Neural cell (in vitro differentiated cells): Measurements from ENCODE around the gene MTFP1. TPM values are rescaled to one million over a fixed set of nuclear protein-coding genes. Genes with fewer than 3 reads are reported as not detected.

Experiments
- H2AFZ ChIP-seq: fragments of 200-600, 300-800 bp; sonication (generic), shearing (Covaris generic); 2 replicates; pipeline ENCODE4 v1.6.0; 2014; ENCODE audit warnings: low read depth, mild to moderate bottlenecking, antibody characterized with exemption, low read length, moderate library complexity
- H3F3A ChIP-seq: fragments of 200-600 bp; shearing (Covaris generic); 2 replicates; pipeline ENCODE4 v1.6.1; 2016; ENCODE audit warnings: mild to moderate bottlenecking, moderate library complexity, mixed read lengths, antibody characterized with exemption, low read length; ENCODE audit not compliant: insufficient read depth, poor library complexity, severe bottlenecking
- H3K27ac ChIP-seq: fragments of 200-600, 300-800 bp; sonication (generic), shearing (Covaris generic); 2 replicates; pipeline ENCODE4 v1.5.1; 2014; ENCODE audit warnings: mild to moderate bottlenecking, low read length, moderate library complexity
- H3K27me3 ChIP-seq: fragments of 300-800, 200-600 bp; sonication (generic), shearing (Covaris generic); 2 replicates; pipeline ENCODE4 v1.6.0; 2014; ENCODE audit warnings: mild to moderate bottlenecking, low read depth, low read length, moderate library complexity; ENCODE audit not compliant: insufficient read depth
- H3K36me3 ChIP-seq: fragments of 300-800, 200-600 bp; sonication (generic), shearing (Covaris generic); 2 replicates; pipeline ENCODE4 v1.5.1; 2014; ENCODE audit warnings: mild to moderate bottlenecking, antibody characterized with exemption, low read length, moderate library complexity; ENCODE audit not compliant: insufficient read depth
- H3K4me2 ChIP-seq: fragments of 300-800, 200-600 bp; sonication (generic), shearing (Covaris generic); 2 replicates; pipeline ENCODE4 v1.6.0; 2014; ENCODE audit warnings: mild to moderate bottlenecking, low read length
- H3K4me3 ChIP-seq: fragments of 300-800, 200-600 bp; sonication (generic), shearing (Covaris generic); 2 replicates; pipeline ENCODE4 v1.5.1; 2014; ENCODE audit warnings: mild to moderate bottlenecking, low read length, moderate library complexity
- H3K79me2 ChIP-seq: fragments of 200-600 bp; shearing (Covaris generic); replicated peaks from 2 replicates; pipeline ENCODE4 v1.6.0; 2014; ENCODE audit warnings: mild to moderate bottlenecking, low read length, moderate library complexity; ENCODE audit not compliant: insufficient read depth
- H3K9ac ChIP-seq: fragments of 300-800, 200-600 bp; sonication (generic), shearing (Covaris generic); 2 replicates; pipeline ENCODE4 v1.6.1; 2016; ENCODE audit warnings: mild to moderate bottlenecking, low read length, mixed read lengths
- H3K9me2 ChIP-seq: fragments of 200-600 bp; shearing (Covaris generic); 2 replicates; pipeline ENCODE4 v1.6.1; 2016; ENCODE audit warnings: mild to moderate bottlenecking, low read length, mixed read lengths; ENCODE audit not compliant: insufficient read depth
- H3K9me3 ChIP-seq: fragments of 200-600, 300-800 bp; sonication (generic), shearing (Covaris generic); 2 replicates; pipeline ENCODE4 v1.6.1; 2016; ENCODE audit warnings: mild to moderate bottlenecking, mixed run types, low read length, moderate library complexity, mixed read lengths
- H4K20me1 ChIP-seq: fragments of 200-600 bp; shearing (Covaris generic); 2 replicates; pipeline ENCODE4 v1.6.1; 2016; ENCODE audit warnings: mild to moderate bottlenecking, mixed run types; ENCODE audit not compliant: insufficient read depth
- EP300 ChIP-seq: fragments of 450-650 bp; conservative IDR thresholded peaks from 2 replicates; pipeline ENCODE4 v1.6.1; 2014; ENCODE audit warnings: antibody characterized with exemption, mild to moderate bottlenecking, moderate library complexity; ENCODE audit not compliant: poor library complexity, severe bottlenecking
- EZH2 ChIP-seq: fragments of 200-600, 300-800 bp; shearing (Covaris generic), sonication (generic); IDR thresholded peaks from 2 replicates; pipeline ENCODE4 v1.6.1; 2014; ENCODE audit warnings: antibody characterized with exemption, low read length, borderline replicate concordance, mild to moderate bottlenecking; ENCODE audit not compliant: insufficient read depth, poor library complexity, severe bottlenecking
- MXI1 ChIP-seq: fragments of 450-650 bp; conservative IDR thresholded peaks from 2 replicates; pipeline ENCODE4 v1.6.1; 2014; ENCODE audit warnings: antibody characterized with exemption, mild to moderate bottlenecking; ENCODE audit not compliant: poor library complexity, severe bottlenecking
- POLR2AphosphoS5 ChIP-seq: IDR thresholded peaks from 2 replicates; pipeline ENCODE4 v1.6.1; 2012
- RAD21 ChIP-seq: fragments of 450-650 bp; conservative IDR thresholded peaks from 2 replicates; pipeline ENCODE4 v1.6.1; 2014; ENCODE audit warnings: antibody characterized with exemption, mild to moderate bottlenecking, moderate library complexity
- SMC3 ChIP-seq: fragments of 450-650 bp; conservative IDR thresholded peaks from 2 replicates; pipeline ENCODE4 v1.6.1; 2014; ENCODE audit warnings: antibody characterized with exemption, mild to moderate bottlenecking, moderate library complexity; ENCODE audit not compliant: poor library complexity
- TAF1 ChIP-seq: IDR thresholded peaks from 2 replicates; pipeline ENCODE4 v1.6.1; 2012; ENCODE audit warnings: low read depth
- polyA plus RNA-seq: library from polyadenylated mRNA; depleted of rRNA; stranded (reverse); fragments of >200 nt; gene quantifications from 2 replicates; pipeline ENCODE4 v1.2.3, GENCODE V29; 2014
- TF ChIP-seq, protein P1 (sequence below): IDR thresholded peaks from 2 replicates; pipeline ENCODE4 v1.6.1; 2012; ENCODE audit warnings: borderline replicate concordance
- TF ChIP-seq, protein P2 (sequence below): fragments of 450-650 bp; IDR thresholded peaks from 2 replicates; pipeline ENCODE4 v1.5.1; 2014; ENCODE audit warnings: antibody characterized with exemption, mild to moderate bottlenecking, moderate library complexity; ENCODE audit not compliant: poor library complexity, severe bottlenecking

The MTFP1 gene
- polyA plus RNA-seq, 1 donor from 2014 or later, result 8.1 TPM

DNA sequence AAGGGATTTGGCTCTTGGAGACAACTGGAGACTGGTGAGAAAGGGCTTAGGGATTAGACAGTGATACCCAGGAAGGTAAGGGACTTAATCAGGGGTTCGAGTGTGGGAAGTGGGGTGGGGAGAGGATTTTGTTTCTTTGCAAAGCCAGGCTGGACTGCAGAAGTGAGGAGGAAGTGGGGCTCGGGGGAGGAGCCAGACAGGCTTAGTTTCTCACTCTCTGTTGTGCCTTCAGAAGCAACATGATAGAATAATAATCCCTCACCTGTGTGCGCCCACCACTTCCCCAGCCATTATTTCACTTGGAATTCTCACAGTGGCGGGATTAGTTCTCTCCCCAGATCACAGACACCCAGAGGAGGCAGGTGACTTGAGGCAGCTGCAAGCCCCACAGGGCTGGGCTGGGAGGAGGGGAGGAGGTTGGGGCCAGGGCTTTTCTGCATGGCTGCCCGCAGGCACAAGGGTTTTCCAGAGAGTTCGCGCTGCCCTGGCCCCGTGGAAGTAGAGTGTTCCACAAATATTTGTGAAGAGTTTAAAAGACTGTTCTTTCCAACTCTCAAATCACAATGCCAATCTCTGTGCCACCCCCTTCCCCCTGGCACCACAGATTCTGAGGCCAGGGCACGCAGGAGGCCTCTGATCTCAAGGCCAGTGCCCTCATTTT is 32.8 kb upstream of the MTFP1 start:
- H3K27ac ChIP-seq, result no peak overlapping the region
- no peak overlapping the region for H3K9ac ChIP-seq
- H3K4me2 ChIP-seq, result no peak overlapping the region

DNA sequence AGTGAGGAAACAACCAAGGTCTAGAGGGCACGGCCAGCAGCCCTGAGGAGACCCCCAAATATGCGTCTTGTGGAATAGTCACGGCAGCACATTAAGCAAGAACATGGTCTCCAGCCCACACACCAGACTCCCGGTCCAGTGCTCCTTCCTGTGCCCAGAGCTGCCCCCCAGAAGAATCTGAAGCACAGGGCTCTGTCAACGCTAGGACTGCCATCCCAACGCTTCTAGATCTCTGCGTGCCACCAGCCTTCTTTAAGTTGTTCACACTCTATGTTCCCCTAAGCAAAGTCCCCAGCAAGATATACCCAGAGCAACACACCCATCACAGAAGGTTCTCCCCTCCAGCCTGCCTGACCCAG is 32.3 kb upstream of the MTFP1 start:
- Histone ChIP-seq H4K20me1 (no peaks in the 10 kb centered on the region), H3K4me2 (no peak overlapping the region), H3K36me3 (no peaks in the 10 kb centered on the region), H3K27me3 (peaks cover 18% of the 10 kb centered on the region), H3F3A (no peaks in the 10 kb centered on the region), H3K27ac (no peak overlapping the region), H3K9me3 (no peaks in the 10 kb centered on the region), H3K9ac (no peak overlapping the region), H3K79me2 (no peaks in the 10 kb centered on the region), H2AFZ (no peak overlapping the region), H3K9me2 (no peaks in the 10 kb centered on the region), H3K4me3 (no peak overlapping the region)
- no peak for TF ChIP-seq POLR2AphosphoS5
- TF ChIP-seq RAD21, result no peak
- TF ChIP-seq MXI1, result no peak
- TF ChIP-seq, protein P1, sequence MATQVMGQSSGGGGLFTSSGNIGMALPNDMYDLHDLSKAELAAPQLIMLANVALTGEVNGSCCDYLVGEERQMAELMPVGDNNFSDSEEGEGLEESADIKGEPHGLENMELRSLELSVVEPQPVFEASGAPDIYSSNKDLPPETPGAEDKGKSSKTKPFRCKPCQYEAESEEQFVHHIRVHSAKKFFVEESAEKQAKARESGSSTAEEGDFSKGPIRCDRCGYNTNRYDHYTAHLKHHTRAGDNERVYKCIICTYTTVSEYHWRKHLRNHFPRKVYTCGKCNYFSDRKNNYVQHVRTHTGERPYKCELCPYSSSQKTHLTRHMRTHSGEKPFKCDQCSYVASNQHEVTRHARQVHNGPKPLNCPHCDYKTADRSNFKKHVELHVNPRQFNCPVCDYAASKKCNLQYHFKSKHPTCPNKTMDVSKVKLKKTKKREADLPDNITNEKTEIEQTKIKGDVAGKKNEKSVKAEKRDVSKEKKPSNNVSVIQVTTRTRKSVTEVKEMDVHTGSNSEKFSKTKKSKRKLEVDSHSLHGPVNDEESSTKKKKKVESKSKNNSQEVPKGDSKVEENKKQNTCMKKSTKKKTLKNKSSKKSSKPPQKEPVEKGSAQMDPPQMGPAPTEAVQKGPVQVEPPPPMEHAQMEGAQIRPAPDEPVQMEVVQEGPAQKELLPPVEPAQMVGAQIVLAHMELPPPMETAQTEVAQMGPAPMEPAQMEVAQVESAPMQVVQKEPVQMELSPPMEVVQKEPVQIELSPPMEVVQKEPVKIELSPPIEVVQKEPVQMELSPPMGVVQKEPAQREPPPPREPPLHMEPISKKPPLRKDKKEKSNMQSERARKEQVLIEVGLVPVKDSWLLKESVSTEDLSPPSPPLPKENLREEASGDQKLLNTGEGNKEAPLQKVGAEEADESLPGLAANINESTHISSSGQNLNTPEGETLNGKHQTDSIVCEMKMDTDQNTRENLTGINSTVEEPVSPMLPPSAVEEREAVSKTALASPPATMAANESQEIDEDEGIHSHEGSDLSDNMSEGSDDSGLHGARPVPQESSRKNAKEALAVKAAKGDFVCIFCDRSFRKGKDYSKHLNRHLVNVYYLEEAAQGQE, result no peak
- TF ChIP-seq TAF1, result no peak
- no peak for TF ChIP-seq EZH2
- no peak for TF ChIP-seq SMC3
- TF ChIP-seq EP300, result no peak
- TF ChIP-seq, protein P2, sequence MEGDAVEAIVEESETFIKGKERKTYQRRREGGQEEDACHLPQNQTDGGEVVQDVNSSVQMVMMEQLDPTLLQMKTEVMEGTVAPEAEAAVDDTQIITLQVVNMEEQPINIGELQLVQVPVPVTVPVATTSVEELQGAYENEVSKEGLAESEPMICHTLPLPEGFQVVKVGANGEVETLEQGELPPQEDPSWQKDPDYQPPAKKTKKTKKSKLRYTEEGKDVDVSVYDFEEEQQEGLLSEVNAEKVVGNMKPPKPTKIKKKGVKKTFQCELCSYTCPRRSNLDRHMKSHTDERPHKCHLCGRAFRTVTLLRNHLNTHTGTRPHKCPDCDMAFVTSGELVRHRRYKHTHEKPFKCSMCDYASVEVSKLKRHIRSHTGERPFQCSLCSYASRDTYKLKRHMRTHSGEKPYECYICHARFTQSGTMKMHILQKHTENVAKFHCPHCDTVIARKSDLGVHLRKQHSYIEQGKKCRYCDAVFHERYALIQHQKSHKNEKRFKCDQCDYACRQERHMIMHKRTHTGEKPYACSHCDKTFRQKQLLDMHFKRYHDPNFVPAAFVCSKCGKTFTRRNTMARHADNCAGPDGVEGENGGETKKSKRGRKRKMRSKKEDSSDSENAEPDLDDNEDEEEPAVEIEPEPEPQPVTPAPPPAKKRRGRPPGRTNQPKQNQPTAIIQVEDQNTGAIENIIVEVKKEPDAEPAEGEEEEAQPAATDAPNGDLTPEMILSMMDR, result no peak

More for the DNA sequence above, 32.8 kb upstream of the MTFP1 start:
- Histone ChIP-seq H3F3A (no peaks in the 10 kb centered on the region), H3K36me3 (no peaks in the 10 kb centered on the region), H4K20me1 (no peaks in the 10 kb centered on the region), H3K9me3 (no peaks in the 10 kb centered on the region), H3K9me2 (no peaks in the 10 kb centered on the region), H3K27me3 (peaks cover 15% of the 10 kb centered on the region), H3K4me3 (no peak overlapping the region), H2AFZ (no peak overlapping the region), H3K79me2 (no peaks in the 10 kb centered on the region)
- TF ChIP-seq RAD21 (no peak), EZH2 (no peak), TAF1 (no peak), POLR2AphosphoS5 (no peak), EP300 (no peak), MXI1 (no peak), SMC3 (no peak)
- TF ChIP-seq, protein P2, result no peak
- TF ChIP-seq, protein P1, result no peak
